Activated CD4-positive, CD25-positive, alpha-beta regulatory T cell treated with anti-CD3 and anti-CD28 coated beads, Interleukin-2, amount 50 U/mL, for 16 hours (primary cell): ENCODE measurements around the gene RCSD1.
A peak's percentile ranks its signal among the peaks of the same experiment; 100 is the strongest.
"Not testable (repeated sequence)": the region's sequence is repeated elsewhere in the genome, so short reads cannot be mapped to it uniquely, and the experiment has no call there.

Experiments used
- DNase-seq: peaks from one replicate; pipeline ENCODE4 v3.0.0-alpha.2; 2020; ENCODE audit warnings: low read depth, low spot score

RCSD1 gene

DNA sequence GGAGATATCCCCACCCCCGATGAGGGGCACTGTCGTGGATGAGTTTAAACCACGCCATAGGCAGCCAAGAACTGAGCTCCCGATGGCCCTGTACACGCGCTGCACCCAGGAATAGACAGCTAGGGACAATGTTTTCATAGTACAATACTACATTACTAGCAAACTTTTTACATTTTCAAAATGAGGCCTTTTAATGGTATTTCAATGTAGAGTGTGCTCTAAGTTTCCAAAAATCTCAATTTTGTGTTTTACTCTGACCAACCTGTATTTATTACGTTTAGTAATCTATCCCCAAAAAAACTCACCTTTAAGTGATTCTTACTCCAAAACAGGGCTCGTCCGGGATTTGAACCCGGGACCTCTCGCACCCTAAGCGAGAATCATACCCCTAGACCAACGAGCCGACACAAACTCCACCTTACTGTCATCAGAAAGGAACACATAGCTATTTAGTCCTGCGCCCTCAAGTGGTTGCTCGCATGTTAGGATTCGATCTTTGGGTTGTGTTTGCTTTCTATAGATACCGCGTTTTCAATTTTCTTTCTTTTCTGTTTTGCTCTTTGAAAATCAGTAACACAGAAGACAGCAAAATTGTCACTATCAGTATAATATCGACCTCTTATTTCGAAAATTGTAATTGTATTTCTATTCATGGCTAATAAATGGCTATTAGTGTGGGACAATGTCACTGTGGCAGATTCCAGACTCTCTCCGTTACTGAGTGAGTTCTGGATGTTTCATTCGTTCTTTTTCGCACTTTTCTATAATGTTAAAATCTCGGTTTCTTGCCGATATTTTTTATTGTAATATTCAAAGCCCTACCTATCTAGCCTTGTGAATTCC, 85.3 kb downstream of the RCSD1 start:
- DNase-seq, result peak; percentile 76

DNA sequence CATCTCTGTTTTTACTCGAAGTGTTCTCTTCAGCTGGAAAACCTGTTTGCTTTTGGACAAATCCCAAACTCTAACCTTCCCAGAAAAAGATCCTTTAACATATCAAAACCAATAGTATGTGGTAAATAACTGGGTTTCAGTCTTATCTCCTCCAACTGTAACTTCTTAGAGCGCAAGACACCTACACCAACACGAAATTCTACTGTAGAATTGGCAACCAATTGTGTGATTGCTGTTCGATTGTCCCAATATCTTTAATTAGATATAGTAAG, 85.9 kb downstream of the RCSD1 start:
- DNase-seq, result no peak

DNA sequence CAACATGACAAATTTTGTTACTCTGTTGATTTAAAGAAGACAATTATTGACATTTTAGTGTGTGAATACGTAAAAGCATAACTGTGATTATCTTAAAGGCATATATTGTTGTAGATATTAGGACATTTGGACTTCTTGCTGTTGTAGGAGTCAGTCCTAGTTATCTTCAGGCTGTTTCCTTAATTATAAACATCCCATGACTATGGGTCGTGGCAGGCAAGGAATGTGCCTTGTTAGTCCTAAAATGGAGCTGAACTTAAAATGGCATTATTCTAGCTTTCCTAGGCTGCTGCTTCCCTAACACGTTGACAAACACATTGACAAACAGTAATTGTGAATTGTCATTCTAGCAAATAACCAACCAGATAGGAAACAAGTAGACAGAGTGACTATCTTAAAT, 87.3 kb downstream of the RCSD1 start:
- no peak for DNase-seq

DNA sequence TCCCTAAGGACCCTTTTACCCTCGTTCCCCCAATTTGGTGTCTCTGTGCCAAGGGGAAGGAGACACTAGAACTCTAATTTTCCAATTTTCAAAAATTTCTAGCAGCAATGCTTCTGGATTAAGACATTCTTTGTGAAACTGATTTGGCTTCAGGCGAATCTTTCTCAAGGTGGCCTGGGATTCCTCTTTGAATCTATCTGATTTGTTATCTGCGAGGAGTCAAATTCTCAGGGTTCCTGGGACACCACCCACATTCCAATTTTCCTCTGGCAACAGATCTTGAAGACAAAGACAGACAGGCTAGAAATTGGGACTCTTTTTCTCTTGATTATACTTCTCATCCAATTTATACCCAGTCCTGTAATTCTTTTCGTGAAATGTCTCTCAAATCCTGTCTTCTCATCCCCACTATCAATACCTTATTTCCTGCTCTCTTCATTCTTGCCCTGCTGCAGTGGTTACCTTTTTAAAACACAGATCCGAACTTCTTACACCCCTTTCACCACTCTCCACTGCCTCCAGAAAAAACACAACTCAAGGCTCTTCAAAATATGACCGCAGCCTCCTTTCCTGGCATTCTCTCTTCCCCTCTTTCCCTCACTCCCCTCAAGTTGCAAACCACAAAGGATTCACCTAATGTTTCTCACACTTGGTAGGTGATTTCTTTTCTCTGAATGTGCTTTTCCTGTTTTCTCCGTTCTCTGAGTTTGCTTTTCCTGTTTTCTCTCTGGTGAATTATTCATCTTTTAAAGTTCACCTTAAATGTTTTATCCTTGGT, 89.1 kb downstream of the RCSD1 start:
- DNase-seq, result no peak

DNA sequence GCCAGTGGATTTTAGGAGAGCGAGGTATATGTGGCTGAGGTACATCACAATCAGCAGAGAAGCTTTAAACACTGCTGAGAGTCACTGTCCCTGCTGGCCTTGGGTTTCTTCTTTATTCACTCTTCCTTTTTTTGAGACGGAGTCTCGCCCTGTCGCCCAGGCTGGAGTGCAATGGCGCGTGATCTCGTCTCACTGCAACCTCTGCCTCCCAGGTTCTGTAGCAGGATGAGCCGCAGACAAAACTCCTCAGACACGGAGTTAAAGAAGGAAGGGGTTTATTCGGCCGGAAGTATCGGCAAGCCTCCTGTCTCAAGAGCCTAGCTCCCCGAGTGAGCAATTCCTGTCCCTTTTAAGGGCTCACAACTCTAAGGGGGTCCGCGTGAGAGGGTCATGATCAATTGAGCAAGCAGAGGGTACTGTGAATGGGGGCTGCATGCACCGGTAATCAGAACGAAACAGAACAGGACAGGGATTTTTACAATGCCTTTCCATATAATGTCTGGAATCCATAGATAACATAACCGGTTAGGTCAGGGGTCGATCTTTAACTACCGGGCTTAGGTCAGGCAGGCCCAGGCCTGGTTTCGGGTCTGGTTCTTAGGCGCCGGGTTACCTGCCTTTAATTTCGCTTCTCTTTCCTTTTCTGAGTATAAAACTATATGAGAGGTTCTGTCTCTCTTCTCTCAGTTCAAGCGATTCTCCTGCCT, 89.8 kb downstream of the RCSD1 start:
- DNase-seq, result not testable (repeated sequence)

DNA sequence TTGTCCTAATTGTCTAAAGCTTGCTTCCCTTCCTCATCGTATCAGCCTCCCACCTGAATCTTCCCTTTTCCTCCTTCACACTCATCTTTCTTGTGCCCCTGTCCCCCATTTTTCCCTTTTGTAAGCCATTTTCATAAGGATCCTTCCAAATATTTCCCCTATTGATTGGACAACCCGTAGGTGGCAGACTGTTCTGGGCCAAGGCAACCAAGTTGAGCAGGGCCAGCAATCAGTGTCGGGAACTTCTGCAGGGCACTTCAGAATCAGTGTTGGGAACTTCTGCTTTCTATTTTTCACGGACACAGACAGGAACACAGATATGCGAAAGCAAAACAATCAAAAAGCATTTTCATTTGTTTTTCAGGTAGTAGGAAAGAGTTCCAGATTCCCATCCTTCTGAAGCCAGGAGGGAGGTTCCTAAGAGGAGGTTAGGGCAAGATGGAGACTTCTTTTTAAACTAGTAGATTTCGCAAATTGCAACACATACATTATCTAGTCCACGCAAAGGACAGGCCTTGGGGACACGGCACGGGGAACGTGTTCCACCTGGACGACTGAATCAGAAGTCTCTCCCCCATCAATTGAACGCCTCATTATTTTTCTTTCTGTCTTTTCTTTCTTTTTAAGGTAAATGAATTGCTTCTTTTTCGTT, 91.1 kb downstream of the RCSD1 start:
- DNase-seq, result no peak

DNA sequence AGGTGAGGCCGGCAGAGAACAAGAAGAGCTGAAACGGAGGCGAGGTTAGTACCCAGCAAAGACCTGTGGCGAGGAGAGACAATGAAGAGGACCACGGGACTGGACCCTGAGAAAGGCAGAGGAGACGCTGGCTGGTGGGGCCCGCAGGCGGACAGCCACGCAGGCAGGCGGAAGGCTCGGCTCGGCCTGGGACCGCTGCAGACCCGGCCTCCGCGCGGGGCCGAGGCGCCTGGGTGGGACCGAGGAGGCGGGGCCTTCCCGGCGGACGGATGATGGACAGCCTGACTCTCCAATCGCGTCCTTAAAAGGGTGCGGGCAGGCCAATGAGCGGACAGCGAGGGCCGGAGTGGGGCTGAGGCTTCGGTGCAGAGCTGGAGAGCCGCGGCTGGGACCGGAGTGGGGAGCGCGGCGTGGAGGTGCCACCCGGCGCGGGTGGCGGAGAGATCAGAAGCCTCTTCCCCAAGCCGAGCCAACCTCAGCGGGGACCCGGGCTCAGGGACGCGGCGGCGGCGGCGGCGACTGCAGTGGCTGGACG, 91.7 kb downstream of the RCSD1 start, which contains the start of gene MPZL1:
Gene MPZL1, plus strand, starts transcription at position 366 of the 535 bp plus-strand sequence. CDS start 170 bp downstream, outside the sequence.
- peak; percentile 79 for DNase-seq

DNA sequence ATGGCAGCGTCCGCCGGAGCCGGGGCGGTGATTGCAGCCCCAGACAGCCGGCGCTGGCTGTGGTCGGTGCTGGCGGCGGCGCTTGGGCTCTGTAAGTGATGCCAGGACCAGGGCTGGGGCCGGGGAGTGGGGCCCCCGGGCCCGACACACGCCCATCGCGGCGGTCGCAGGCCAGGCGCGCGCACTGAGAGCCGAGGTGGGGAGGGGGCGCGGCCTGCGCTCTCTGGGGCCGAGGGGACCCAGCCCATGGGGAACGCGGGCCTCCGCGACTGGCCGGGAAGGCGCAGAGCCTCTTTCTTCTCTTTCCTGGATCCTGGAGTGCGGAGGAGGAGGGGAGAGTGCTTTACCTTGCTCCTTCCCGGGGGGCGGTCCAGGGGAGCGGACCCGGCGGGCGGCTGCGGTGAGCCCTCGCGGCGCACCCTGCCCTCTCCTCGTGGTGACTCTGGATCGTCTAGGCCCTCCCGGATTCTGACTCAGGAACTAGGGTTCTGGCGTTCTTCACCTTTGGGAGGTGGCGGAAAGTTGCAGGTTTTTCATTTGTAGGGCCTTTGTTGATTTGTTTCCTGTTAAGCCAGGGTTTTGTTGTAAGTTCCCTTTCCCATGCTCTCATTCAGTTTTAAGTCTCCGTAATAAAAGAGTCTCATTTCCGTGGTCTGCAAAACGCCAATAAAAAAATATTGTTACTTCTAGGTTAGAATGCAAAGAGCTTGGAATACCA, 92.3 kb downstream of the RCSD1 start:
- no peak for DNase-seq

DNA sequence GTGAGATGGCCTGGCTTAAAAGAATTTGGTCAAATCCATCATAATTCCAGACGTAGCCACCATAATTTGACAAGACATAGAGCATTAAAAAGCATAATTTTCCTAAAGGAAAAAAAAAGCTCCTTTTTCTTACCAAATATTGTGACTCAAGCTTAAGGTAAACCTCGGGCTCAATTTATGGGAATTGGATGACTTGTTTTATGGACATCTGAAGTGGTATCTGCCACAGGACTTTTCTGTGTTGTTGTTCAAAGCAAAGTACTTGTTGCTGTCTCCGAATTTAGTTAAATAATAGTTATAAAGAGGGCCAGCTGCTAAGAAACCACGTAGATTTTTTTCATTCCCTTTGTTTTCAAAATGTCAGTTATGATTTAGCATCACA, 92.8 kb downstream of the RCSD1 start:
- no peak for DNase-seq

DNA sequence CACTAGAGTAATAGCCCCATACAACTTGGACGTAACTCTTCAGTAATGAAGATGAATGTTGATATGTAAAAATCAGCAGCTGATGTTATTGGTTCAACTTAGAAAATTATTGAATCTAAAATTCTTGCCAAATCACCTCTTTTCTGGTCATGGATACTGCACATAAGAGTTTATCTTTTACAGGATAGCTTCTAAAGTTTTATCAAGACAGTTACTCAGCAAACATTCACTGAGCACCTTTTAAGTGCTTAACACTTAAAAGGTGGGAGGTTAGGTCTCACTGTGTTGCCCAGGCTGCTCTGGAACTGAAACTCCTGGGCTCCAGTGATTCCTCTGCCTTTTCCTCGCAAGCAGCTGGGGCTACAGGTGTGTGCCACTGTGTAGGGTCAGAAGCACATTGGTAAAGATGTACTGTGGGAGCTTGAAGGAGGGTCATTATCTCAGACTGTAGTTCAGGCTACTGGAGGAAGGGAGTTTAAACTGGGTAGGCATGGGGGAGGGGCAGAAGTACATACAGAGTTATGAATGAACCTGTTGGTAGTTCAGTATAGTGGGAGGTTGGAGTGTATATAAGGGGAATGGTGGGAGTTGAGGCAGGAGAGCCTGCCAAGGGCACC, 93.8 kb downstream of the RCSD1 start:
- no peak for DNase-seq

DNA sequence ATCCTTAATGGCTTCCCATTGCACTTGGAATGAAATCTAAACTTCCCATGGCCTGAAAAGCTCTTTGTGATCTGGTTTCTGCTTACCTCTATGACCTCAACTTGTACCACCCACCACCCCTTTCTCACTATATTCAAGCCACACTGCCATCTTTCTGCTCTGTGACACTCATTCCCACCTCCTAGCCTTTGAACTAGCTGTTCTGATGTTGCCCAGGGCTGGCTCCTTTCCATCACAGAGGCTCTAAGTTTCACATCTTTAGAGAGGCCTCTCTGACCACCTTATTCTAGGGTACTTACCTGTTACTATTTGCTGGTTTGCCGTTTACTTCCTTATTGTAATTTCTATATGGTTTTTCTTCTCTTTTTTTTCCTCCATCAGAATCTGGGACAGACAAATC, 96.0 kb downstream of the RCSD1 start:
- no peak for DNase-seq

DNA sequence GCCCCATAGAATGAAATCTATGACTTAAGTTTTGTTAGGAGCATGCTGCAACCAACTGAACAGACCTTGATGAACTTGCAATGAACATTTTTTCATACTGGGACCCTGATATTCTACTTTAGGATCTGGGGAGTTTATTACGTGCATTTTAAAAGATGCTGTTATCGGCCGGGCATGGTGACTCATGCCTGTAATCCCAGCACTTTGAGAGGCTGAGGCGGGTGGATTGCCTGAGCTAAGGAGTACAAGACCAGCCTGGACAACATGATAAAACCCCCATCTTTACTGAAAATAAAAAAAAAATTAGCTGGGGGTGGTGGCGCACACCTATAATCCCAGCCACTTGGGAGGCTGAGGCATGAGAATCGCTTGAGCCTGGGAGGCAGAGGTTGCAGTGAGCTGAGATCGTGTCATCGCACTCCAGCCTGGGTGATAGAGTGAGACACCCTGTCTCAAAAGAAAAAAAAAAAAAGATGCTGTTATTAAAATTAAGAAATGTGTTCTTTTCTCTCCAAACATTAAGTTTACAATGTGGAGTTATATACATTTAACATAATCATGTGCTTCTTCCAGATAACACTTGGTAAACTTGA, 98.9 kb downstream of the RCSD1 start:
- no peak for DNase-seq

DNA sequence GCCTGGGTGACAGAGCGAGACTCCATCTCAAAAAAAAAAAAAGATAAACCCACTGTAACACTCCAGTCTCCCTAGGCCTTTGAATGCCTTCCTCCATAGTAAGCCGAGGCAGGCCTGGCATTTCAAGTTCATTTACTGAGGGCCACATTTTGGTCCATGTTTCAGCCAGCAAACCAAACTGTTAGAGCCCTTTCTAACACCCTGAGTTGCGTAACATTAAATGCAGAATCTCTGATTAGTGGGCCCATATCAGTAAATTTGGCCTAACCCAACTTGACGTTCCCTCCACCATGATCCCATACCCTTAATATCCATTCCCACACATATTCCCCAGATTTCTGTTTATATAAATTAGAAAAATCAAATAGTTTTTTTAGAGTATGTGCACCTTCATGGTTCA, 104.2 kb downstream of the RCSD1 start:
- DNase-seq, result no peak

DNA sequence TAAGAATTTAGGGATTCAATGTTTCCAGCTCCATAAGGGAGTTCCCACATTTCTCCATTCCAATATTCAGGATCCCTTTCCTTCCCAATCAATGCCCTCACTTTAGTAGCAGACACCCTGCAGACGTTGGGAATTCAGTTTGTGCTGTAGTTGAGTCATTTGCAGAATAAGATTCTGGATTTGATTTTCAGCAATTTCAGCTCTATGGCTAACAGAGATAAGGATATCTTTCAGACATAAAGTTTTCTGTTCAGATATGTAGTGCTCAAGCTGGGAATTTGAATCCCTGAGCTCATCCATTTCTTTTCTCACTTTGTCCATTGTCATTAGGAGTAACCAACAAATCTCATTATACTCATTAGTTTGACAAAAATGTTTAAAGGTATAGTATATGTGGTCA, 104.8 kb downstream of the RCSD1 start:
- no peak for DNase-seq

DNA sequence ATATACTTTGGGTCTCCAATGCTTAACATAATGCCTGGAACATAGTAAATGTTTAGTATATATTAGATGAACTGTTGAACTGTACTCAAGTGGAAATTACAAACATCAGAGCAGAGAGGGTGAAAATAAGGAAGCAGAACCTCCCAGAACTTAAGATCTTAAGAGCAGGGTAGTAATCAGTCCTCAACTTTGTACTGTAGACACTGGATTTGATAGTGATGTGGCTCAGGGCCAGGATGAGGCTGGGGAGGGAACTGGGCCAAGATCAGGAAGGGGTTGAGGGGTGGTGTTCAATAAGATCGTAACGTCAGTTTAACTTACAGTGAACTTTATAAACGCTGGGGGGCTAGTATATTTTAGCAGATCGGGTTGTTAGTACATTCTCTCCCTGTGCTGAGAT, 107.1 kb downstream of the RCSD1 start:
- DNase-seq, result no peak

DNA sequence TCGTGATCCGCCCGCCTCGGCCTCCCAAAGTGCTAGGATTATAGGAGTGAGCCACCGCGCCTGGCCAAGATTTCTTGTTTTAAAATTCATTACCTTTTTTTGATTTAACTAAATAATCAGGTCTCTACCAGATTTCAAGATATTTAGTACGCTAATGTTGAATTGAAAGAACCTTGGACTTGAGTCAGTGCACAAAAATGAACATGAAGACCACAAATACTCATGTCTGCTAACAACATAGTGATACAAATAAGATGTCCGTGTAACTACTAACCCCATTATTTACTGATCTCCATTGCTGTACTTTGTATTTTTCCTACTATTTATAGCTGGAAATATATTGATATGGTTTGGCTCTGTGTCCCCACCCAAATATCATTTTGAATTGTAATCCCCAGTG, 108.1 kb downstream of the RCSD1 start:
- no peak for DNase-seq

DNA sequence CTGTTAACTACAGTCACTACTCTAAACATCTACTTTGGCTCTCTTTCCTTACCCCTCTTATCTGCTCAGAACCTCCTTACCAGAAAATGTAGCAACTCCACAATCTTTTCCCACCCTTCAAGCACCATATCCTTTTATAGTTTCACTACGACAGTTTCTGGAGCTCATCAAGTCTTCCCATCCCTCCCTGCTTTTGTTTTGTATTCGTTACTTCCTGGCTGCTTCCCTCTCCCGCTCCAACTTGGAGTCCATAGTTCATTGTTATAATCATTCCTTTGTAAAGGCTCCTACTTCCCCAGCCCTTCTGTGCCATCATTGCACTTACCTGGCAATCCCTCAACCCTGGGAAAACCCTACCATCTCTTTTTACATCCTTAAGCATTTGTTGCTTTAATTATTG, 109.7 kb downstream of the RCSD1 start:
- no peak for DNase-seq

DNA sequence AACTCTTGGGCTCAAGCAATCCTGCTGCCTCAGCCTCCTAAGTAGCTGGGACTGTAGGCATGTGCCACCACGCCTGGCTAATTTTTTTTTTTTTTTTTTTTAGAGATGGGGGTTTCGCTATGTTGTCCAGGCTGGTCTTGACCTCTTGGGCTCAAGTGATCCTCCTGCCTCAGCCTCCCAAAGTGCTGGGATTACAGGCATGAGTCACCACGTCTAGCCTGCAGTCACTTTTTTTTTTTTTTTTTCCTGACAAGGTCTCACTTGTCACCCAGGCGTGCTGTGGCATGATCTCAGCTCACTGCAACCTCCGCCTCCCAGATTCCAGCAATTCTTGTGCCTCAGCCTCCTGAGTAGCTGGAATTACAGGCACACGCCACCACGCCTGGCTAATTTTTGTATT, 111.1 kb downstream of the RCSD1 start:
- not testable (repeated sequence) for DNase-seq

DNA sequence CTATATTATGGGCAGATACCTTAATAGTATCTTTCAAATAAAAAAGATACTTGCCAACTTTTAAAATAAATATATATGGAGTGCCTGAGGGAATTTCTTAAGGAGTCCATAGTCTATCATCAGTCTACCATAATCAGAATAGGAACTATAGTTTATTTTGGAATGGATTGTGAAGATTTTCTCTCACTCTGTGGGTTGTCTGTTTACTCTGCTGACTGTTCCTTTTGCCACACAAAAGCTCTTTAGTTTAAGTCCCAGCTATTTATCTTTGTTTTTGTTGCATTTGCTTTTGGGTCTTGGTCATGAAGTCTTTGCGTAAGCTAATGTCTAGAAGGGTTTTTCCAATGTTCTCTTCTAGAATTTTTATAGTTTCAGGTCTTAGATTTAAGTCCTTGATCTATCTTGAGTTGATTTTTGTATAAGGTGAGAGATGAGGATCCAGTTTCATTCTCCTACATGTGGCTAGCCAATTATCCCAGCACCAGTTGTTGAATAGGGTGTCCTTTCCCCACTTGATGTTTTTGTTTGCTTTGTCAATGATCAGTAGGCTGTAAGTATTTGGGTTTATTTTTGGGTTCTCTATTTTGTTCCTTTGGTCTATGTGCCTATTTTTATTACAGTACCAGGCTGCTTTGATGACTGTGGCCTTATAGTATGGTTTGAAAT, 112.5 kb downstream of the RCSD1 start:
- DNase-seq, result not testable (repeated sequence)

DNA sequence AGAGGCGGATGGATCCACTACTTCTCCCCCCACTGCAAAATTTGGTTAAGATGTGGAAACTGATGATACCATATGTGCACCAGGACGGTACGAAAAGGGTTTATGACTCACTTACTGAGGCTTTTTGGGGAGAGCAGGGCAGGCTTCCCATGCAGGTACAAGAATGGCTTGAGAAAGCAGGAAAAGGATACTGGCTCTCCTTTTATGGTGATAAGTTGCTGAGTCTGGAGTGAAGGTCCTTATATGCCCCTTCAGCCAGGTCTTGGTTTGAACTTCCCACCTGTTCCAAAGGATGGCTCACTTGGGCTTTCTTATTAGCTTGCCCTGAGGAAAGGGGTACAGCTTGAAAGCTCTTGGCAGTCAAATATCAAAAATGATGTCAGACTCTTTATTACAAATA, 114.9 kb downstream of the RCSD1 start:
- DNase-seq, result no peak
